CD4-positive, alpha-beta T cell (primary cell): Measurements from ENCODE around the gene RFC5. TPM values are rescaled to one million over a fixed set of nuclear protein-coding genes. Genes with fewer than 3 reads are reported as not detected.
"Not testable (repeated sequence)": the region's sequence is repeated elsewhere in the genome, so short reads cannot be mapped to it uniquely, and the experiment has no call there.

Experiments used
- ATAC-seq: fragments of 200-7000 bp; cut with Tn5 transposase; one replicate; pipeline ENCODE4 v1.10.0; 2022; ENCODE audit warnings: mild to moderate bottlenecking; ENCODE audit not compliant: poor library complexity
- CTCF ChIA-PET: fragments of 350-600 bp; sonication (Branson Sonifier 250); formaldehyde crosslinking; loops from one replicate; lab custom pipeline; 2021; ENCODE audit warnings: antibody characterized with exemption, inconsistent platforms; lab: Charles Lee
- POLR2A ChIA-PET: fragments of 350-600 bp; sonication (Branson Sonifier 250); formaldehyde crosslinking; loops from one replicate; lab custom pipeline; 2021; ENCODE audit warnings: antibody characterized with exemption, inconsistent platforms; lab: Charles Lee
- DNase-seq, 14 experiments: peaks; one replicate each; pipeline ENCODE4 v3.0.0-alpha.2; 2013 to 2020; ENCODE audit warnings: mixed read lengths in 2 of 14
- H3K27ac ChIP-seq, 2 donors: one replicate each; pipeline versions ENCODE4 v1.5.1 to v1.7.0; 2013; ENCODE audit warnings: low read length in 2 of 2, low read depth in 1 of 2, mild to moderate bottlenecking in 1 of 2
- H3K27me3 ChIP-seq, 2 experiments: 1 replicate in 1 of 2; 2 replicates in 1 of 2; pipeline versions ENCODE4 v1.6.1 to v1.7.0; 2013; ENCODE audit warnings: low read length in 2 of 2, control low read depth in 1 of 2, mild to moderate bottlenecking in 1 of 2, moderate library complexity in 1 of 2; ENCODE audit not compliant: insufficient read depth in 2 of 2, control insufficient read depth in 1 of 2
- H3K36me3 ChIP-seq: one replicate; pipeline ENCODE4 v1.6.1; 2013; ENCODE audit warnings: low read length, control low read depth; ENCODE audit not compliant: insufficient read depth
- H3K4me1 ChIP-seq: one replicate; pipeline ENCODE4 v1.6.1; 2013; ENCODE audit warnings: low read length, control low read depth; ENCODE audit not compliant: insufficient read depth
- H3K4me3 ChIP-seq: one replicate; pipeline ENCODE4 v1.5.1; 2013; ENCODE audit warnings: mild to moderate bottlenecking, low read length, moderate library complexity
- H3K9me3 ChIP-seq, 2 experiments: 1 replicate in 1 of 2; 2 replicates in 1 of 2; pipeline versions ENCODE4 v1.6.1 to v1.7.0; 2013; ENCODE audit warnings: low read length in 2 of 2, mild to moderate bottlenecking in 2 of 2, control low read depth in 1 of 2, moderate library complexity in 1 of 2; ENCODE audit not compliant: control insufficient read depth in 1 of 2, insufficient read depth in 1 of 2
- H3K27ac Mint-ChIP-seq: one replicate; pipeline ENCODE4 v1.8.0; 2020; ENCODE audit warnings: mixed read lengths
- H3K27me3 Mint-ChIP-seq: one replicate; pipeline ENCODE4 v1.8.0; 2021; ENCODE audit warnings: mixed read lengths
- H3K36me3 Mint-ChIP-seq: one replicate; pipeline ENCODE4 v1.8.0; 2021; ENCODE audit warnings: low read depth, mixed read lengths
- H3K4me1 Mint-ChIP-seq: one replicate; pipeline ENCODE4 v1.8.0; 2021; ENCODE audit warnings: low read depth, mixed read lengths
- H3K4me3 Mint-ChIP-seq: one replicate; pipeline ENCODE4 v1.8.0; 2020; ENCODE audit warnings: mild to moderate bottlenecking, mixed read lengths
- H3K9me3 Mint-ChIP-seq: one replicate; pipeline ENCODE4 v1.8.0; 2020; ENCODE audit warnings: mixed read lengths
- intact Hi-C, 2 experiments: fragments of 100-400 bp; cut with DNase I in 1 of 2; cut with micrococcal nuclease in 1 of 2; formaldehyde crosslinking; loops; one replicate each; pipeline versions ENCODE4 v1.15.1 to v1.9.0; 2023 to 2025; cut with DNase I, micrococcal nuclease
- total RNA-seq, 174 experiments: library from RNA in 2 of 174; stranded (reverse) in 2 of 174; gene quantifications; one replicate each; pipeline ENCODE4 v1.2.3 and lab custom pipeline; 2021 to 2026
- TF ChIP-seq, protein P1 (sequence below): fragments of 200-600 bp; IDR thresholded peaks from one replicate; pipeline ENCODE4 v1.8.0; 2022; ENCODE audit warnings: antibody characterized with exemption, mild to moderate bottlenecking

Gene RFC5
- total RNA-seq, 2 experiments from 2014 or later: 8.7 to 9.1 TPM

- H3K27ac Mint-ChIP-seq: no peak overlapping the region
These were observed 1.4 kb downstream of the RFC5 start for GRCh38 chr12:118017926-118018325.

GRCh38 chr12:118020036-118020435 is 3.5 kb downstream of the RFC5 start:
- CTCF ChIA-PET: no interaction called here
- no peak overlapping the region for H3K27ac Mint-ChIP-seq

More at GRCh38 chr12:118017926-118018325, 1.4 kb downstream of the RFC5 start:
- Mint-ChIP-seq H3K27me3 (no peaks in the 10 kb centered on the region), H3K36me3 (peaks cover 56% of the 10 kb centered on the region), H3K4me1 (peaks cover 21% of the 10 kb centered on the region), H3K4me3 (peak overlapping the region; percentile 90), H3K9me3 (no peaks in the 10 kb centered on the region)
- H3K4me3 ChIP-seq: no peak overlapping the region
- H3K27ac ChIP-seq: no peak overlapping the region
- CTCF ChIA-PET: interaction anchor here (1.5 kb wide), 1 partner anchor 16 kb away, joined by 4 read pairs; no protein-coding TSS in a partner anchor
- no peak for DNase-seq
- H3K36me3 ChIP-seq: peaks cover 29% of the 10 kb centered on the region
- TF ChIP-seq, protein P1, sequence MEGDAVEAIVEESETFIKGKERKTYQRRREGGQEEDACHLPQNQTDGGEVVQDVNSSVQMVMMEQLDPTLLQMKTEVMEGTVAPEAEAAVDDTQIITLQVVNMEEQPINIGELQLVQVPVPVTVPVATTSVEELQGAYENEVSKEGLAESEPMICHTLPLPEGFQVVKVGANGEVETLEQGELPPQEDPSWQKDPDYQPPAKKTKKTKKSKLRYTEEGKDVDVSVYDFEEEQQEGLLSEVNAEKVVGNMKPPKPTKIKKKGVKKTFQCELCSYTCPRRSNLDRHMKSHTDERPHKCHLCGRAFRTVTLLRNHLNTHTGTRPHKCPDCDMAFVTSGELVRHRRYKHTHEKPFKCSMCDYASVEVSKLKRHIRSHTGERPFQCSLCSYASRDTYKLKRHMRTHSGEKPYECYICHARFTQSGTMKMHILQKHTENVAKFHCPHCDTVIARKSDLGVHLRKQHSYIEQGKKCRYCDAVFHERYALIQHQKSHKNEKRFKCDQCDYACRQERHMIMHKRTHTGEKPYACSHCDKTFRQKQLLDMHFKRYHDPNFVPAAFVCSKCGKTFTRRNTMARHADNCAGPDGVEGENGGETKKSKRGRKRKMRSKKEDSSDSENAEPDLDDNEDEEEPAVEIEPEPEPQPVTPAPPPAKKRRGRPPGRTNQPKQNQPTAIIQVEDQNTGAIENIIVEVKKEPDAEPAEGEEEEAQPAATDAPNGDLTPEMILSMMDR: no peak
- H3K27me3 ChIP-seq: no peaks in the 10 kb centered on the region
- intact Hi-C loops: loop anchor here in 1 of 2 experiments (2.0 to 10.0 kb wide), 8 partner anchors 39 to 1651 kb away; partner anchors contain the start of genes PEBP1, PRKAB1, RNFT2 and SPRING1
- H3K9me3 ChIP-seq: no peaks in the 10 kb centered on the region
- ATAC-seq: no peak
- POLR2A ChIA-PET: no interaction called here
- H3K4me1 ChIP-seq: peaks cover 17% of the 10 kb centered on the region

GRCh38 chr12:118022097-118022727 is 5.7 kb downstream of the RFC5 start:
- H3K4me1 ChIP-seq, ATAC-seq, H3K9me3 Mint-ChIP-seq, H3K27me3 ChIP-seq, H3K4me3 Mint-ChIP-seq, DNase-seq, CTCF ChIA-PET, intact Hi-C loops, POLR2A ChIA-PET, H3K4me3 ChIP-seq, H3K27ac ChIP-seq, H3K9me3 ChIP-seq, H3K27me3 Mint-ChIP-seq, H3K27ac Mint-ChIP-seq: not testable (repeated sequence)
- H3K36me3 ChIP-seq: peaks cover 58% of the 10 kb centered on the region
- peaks cover 85% of the 10 kb centered on the region for H3K36me3 Mint-ChIP-seq
- H3K4me1 Mint-ChIP-seq: peaks cover 12% of the 10 kb centered on the region

More at GRCh38 chr12:118020036-118020435, 3.5 kb downstream of the RFC5 start:
- no peaks in the 10 kb centered on the region for H3K9me3 ChIP-seq
- Mint-ChIP-seq H3K9me3 (no peaks in the 10 kb centered on the region), H3K36me3 (peaks cover 71% of the 10 kb centered on the region), H3K27me3 (no peaks in the 10 kb centered on the region), H3K4me3 (no peak overlapping the region), H3K4me1 (peaks cover 21% of the 10 kb centered on the region)
- H3K4me3 ChIP-seq: no peak overlapping the region
- intact Hi-C loops: no loop called here
- no peaks in the 10 kb centered on the region for H3K27me3 ChIP-seq
- TF ChIP-seq, protein P1: no peak
- no peak for DNase-seq
- no peak for ATAC-seq
- POLR2A ChIA-PET: no interaction called here
- no peak overlapping the region for H3K27ac ChIP-seq
- peaks cover 17% of the 10 kb centered on the region for H3K4me1 ChIP-seq
- peaks cover 37% of the 10 kb centered on the region for H3K36me3 ChIP-seq
